GM12872 (cell line): Measurements from ENCODE around the gene CRLF1.

Source experiments
- TF ChIP-seq, protein P1 (sequence below): IDR thresholded peaks from 3 replicates; pipeline ENCODE4 v1.5.1; 2011; ENCODE audit warnings: low read depth, mild to moderate bottlenecking, low read length, moderate library complexity; ENCODE audit not compliant: insufficient read depth

The CRLF1 gene

DNA sequence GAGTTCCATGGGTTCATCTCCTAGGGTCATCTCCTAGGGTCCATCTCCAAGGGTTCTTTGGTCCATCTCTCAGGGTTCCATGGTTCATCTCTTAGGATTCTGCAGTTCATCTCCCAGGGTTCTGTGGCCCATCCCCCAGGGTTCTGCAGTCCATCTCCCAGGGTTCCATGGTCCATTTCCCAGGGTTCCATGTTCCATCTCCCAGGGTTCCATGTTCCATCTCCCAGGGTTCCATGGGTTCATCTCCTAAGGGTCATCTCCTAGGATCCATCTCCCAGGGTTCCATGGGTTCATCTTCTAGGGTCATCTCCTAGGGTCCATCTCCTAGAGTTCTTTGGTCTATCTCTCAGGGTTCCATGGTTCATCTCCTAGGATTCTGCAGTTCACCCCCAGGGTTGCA is 11.0 kb upstream of the CRLF1 start:
- TF ChIP-seq, protein P1, sequence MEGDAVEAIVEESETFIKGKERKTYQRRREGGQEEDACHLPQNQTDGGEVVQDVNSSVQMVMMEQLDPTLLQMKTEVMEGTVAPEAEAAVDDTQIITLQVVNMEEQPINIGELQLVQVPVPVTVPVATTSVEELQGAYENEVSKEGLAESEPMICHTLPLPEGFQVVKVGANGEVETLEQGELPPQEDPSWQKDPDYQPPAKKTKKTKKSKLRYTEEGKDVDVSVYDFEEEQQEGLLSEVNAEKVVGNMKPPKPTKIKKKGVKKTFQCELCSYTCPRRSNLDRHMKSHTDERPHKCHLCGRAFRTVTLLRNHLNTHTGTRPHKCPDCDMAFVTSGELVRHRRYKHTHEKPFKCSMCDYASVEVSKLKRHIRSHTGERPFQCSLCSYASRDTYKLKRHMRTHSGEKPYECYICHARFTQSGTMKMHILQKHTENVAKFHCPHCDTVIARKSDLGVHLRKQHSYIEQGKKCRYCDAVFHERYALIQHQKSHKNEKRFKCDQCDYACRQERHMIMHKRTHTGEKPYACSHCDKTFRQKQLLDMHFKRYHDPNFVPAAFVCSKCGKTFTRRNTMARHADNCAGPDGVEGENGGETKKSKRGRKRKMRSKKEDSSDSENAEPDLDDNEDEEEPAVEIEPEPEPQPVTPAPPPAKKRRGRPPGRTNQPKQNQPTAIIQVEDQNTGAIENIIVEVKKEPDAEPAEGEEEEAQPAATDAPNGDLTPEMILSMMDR = no peak

DNA sequence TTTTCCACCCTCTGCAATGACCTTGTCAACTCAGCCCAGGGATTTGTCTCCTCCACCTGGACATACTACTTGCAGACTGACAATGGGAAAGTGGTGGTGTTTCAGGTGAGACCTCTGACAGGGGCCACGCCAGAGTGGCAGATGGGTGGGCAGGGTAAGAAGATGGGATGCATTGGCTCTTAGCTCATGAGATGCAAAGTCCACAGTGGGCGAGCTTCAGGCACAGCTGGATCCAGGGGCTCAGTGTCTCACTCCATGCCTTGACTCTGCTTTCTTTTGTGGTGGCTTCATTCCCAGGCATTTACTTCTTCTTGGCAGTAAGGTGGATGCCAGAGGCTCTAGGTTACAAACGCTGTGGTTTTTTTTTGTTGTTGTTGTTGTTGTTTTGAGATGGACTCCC is 9.4 kb upstream of the CRLF1 start:
- TF ChIP-seq, protein P1 = no peak

DNA sequence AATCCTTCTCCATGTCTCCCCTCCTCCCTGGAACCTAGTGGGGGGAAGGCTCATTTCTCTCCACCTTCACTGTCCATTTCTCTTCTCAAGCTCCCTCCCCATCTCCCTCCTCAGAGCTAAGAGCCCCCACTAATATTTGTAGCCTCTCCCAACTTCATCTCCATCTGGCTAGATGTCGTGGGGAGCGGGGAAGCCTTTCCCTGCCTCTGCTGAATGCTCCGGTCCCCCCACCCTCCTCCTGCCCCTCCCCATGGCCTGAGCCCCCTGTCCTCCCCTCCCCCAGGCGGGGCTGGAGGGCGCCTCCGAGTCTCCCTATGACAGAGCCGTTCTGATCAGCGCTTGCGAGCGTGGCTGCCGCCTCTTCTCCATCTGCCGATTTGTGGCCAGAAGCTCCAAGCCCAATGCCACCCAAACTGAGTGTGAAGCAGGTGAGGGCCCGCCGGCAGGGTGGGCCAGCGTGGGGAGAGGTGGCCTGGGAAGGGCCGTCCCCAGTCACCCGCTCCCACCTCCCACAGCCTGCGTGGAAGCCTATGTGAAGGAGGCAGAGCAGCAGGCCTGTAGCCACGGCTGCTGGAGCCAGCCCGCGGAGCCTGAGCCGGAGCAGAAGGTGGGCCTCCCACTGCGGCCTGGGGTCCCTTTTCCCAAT is 7.1 kb upstream of the CRLF1 start:
- TF ChIP-seq, protein P1 = no peak

DNA sequence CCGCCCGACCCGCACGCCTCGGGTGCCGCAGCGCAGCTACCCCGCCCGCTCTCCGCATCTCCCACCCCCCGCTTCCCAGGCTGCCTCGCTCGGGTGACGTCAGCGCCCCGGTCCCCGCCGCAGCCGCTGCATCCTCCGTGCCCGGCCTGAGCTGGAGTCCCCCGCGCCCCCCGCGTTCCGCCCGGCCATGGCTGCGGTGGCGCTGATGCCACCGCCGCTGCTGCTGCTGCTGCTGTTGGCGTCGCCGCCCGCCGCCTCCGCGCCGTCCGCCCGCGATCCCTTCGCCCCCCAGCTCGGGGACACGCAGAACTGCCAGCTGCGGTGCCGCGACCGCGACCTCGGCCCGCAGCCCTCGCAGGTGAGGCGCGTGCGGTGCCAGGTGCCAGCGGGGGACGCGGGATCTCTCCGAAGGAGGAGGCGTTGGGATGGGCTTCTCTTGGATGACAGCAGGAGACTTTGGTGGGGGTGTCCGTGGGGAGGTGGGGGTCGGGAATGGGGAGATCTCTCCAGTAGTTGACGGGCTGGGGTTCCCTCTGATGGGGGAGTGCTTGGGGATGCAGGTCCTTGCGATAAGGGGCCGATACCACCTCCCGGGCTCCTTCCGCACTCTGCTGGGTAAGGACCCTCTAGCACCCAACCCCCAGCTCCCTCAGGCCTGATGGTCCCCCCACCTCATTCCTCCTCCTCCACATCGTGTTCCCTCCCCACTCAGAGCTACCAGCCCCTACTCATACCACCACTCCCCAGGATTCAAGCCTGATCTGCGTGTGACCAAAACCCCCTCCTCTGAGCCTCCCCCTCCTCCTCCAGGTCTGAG is 6.4 kb upstream of the CRLF1 start, which contains the start of gene TMEM59L:
TMEM59L (plus strand) TSS at position 99 of the 817 bp plus-strand sequence; CDS start at position 188, 89 bp downstream.
- TF ChIP-seq, protein P1 = no peak

DNA sequence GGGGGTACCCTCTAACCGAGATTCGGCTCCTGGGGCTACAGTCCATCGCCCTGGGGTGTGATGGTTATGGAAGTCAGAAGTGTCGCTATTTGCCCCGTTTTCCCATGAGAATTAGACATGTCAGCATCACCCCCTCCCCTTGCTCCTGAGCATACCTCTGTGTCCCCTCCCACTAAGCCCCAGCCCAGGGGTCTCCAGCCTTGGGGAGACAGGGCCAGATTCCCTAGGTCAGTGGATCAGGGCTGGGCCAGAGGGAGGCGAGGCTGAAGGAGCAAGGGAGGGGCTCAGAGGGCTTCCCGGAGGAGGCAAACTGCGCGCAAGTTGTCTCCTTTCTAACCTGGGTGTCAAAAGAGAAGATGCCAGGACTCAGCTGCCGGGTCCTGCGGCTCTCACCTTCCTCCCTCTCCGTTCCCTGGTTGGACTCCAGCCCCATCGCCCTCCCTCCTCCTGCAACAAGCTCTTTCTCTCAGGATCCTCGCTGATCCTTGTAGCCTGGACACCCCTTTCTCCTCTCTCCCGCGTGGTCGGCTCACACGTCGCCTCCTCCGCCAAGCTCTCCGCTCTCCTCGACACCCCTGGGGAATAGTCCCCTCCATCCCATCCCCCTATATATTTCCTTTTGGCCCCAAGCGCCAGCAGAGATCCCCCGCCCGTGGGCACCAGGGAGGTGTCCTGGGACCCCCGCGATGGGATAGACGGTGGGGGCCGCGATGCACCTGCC is 5.6 kb upstream of the CRLF1 start:
- TF ChIP-seq, protein P1 = no peak

DNA sequence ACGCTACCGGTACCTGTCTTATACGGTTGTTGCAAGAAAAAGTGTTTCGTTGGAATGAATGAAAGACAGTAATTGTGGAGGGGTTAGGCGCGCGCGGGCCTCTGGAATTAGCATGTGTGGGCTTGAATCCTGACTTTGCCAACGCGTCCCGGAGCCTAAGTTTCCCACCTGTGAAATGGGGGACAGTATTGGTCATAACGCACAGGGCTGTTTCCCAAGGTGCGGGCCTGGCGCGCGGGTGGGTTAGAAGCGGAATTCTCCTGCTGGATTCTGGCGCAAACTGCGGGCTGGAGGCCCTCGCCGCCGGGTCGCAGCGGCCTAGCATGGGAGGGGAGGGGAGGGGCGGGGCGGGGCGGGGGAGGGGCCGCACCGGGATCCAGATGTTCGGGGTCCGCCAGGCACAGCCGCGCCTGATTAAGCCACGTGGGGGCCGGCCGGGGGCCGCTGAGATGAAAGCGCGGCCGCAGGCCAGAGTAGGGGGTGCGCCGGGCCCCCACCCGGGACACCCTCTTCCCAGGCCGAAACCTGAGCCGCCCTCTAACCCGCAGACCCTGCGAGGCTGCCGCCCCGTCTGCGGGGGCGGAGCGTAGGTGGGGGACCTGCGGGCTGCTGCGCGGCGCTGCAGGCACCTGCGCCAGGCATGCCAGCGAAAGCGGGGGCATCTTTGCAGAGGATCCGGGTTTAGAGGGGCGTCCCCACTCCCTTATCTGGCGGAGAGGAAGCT is 4.9 kb upstream of the CRLF1 start:
- TF ChIP-seq, protein P1 = no peak
